IMR-90 (cell line): ENCODE results near the gene GPRC5D. TPM values are rescaled to one million over a fixed set of nuclear protein-coding genes. Genes with fewer than 3 reads are reported as not detected.

Experiments
- ATAC-seq: fragments of 200-7000 bp; cut with Tn5 transposase; 2 replicates; pipeline ENCODE4 v1.9.1; 2020; ENCODE audit warnings: low read depth, mild to moderate bottlenecking, moderate library complexity
- BruUV-seq: library from RNA; stranded (reverse); fragments of 400-500 nt; replicated peaks from 2 replicates; lab custom pipeline; 2021; lab: Mats Ljungman, UMichigan
- CTCF ChIA-PET: fragments of 300-600 bp; formaldehyde crosslinking; extraction: SDS; loops from one replicate; lab custom pipeline; 2021; ENCODE audit warnings: antibody characterized with exemption; lab: Yijun Ruan, JAX
- POLR2A ChIA-PET: fragments of 300-600 bp; sonication (Branson Sonifier 250); formaldehyde crosslinking; loops from one replicate; lab custom pipeline; 2022; ENCODE audit warnings: antibody characterized with exemption; ENCODE audit not compliant: unreplicated experiment; lab: Charles Lee
- DNase-seq: peaks from one replicate; pipeline ENCODE4 v3.0.0; 2013
- H2AFZ ChIP-seq: replicated peaks from 2 replicates; pipeline ENCODE3; 2013; ENCODE audit warnings: low read length, mild to moderate bottlenecking; ENCODE audit not compliant: poor library complexity
- H2AK5ac ChIP-seq: 2 replicates; pipeline ENCODE4 v1.6.1; 2013; ENCODE audit warnings: low read depth, low read length, inconsistent platforms
- H2AK9ac ChIP-seq: replicated peaks from 2 replicates; pipeline ENCODE3; 2013; ENCODE audit warnings: mild to moderate bottlenecking, low read depth, low read length, moderate library complexity; ENCODE audit not compliant: poor library complexity
- H2BK120ac ChIP-seq: 2 replicates; pipeline ENCODE4 v1.6.1; 2013; ENCODE audit warnings: low read depth, low read length, inconsistent platforms
- H2BK15ac ChIP-seq: 3 replicates; pipeline ENCODE4 v1.6.1; 2013; ENCODE audit warnings: low read depth, low read length, inconsistent platforms
- H2BK20ac ChIP-seq: 2 replicates; pipeline ENCODE4 v1.6.1; 2013; ENCODE audit warnings: low read depth, mild to moderate bottlenecking, inconsistent platforms, low read length, moderate library complexity
- H2BK5ac ChIP-seq: 2 replicates; pipeline ENCODE4 v1.6.1; 2013; ENCODE audit warnings: mild to moderate bottlenecking, low read depth, low read length, inconsistent platforms; ENCODE audit not compliant: poor library complexity, severe bottlenecking
- H3K14ac ChIP-seq: replicated peaks from 2 replicates; pipeline ENCODE4 v1.6.1; 2013; ENCODE audit warnings: low read depth, low read length, inconsistent platforms
- H3K18ac ChIP-seq: 2 replicates; pipeline ENCODE4 v1.6.1; 2013; ENCODE audit warnings: low read depth, low read length, control low read depth
- H3K23ac ChIP-seq: 2 replicates; pipeline ENCODE4 v1.6.1; 2013; ENCODE audit warnings: low read depth, low read length, inconsistent platforms
- H3K27ac ChIP-seq: 2 replicates; pipeline ENCODE4 v1.5.1; 2013; ENCODE audit warnings: mild to moderate bottlenecking, control low read depth, low read length; ENCODE audit not compliant: insufficient read depth
- H3K27me3 ChIP-seq: 2 replicates; pipeline ENCODE4 v1.6.1; 2013; ENCODE audit warnings: low read length; ENCODE audit not compliant: control insufficient read depth, insufficient read depth
- H3K36me3 ChIP-seq: 2 replicates; pipeline ENCODE4 v1.6.1; 2013; ENCODE audit warnings: low read length, mixed read lengths; ENCODE audit not compliant: control insufficient read depth, insufficient read depth
- H3K4ac ChIP-seq: 2 replicates; pipeline ENCODE4 v1.6.1; 2013; ENCODE audit warnings: low read depth, low read length, inconsistent platforms
- H3K4me1 ChIP-seq: 2 replicates; pipeline ENCODE4 v1.6.1; 2013; ENCODE audit warnings: low read length, mixed read lengths; ENCODE audit not compliant: control insufficient read depth, insufficient read depth
- H3K4me2 ChIP-seq: 2 replicates; pipeline ENCODE4 v1.6.1; 2013; ENCODE audit warnings: low read depth, mild to moderate bottlenecking, control low read depth, low read length, moderate library complexity
- H3K4me3 ChIP-seq: 2 replicates; pipeline ENCODE4 v1.5.1; 2013; ENCODE audit warnings: low read depth, mild to moderate bottlenecking, control low read depth, low read length, moderate library complexity; ENCODE audit not compliant: insufficient read depth
- H3K56ac ChIP-seq: 2 replicates; pipeline ENCODE4 v1.6.1; 2013; ENCODE audit warnings: low read length, inconsistent platforms; ENCODE audit not compliant: insufficient read depth; ENCODE audit errors: extremely low read depth
- H3K79me1 ChIP-seq, 2 experiments: 2 replicates each; pipeline ENCODE4 v1.6.1; 2013; ENCODE audit warnings: low read length in 2 of 2, inconsistent platforms in 1 of 2, low read depth in 1 of 2
- H3K9ac ChIP-seq: 2 replicates; pipeline ENCODE4 v1.6.1; 2013; ENCODE audit warnings: low read depth, low read length, control low read depth
- H3K9me1 ChIP-seq: 2 replicates; pipeline ENCODE4 v1.6.1; 2013; ENCODE audit warnings: low read length, inconsistent platforms; ENCODE audit not compliant: insufficient read depth
- H3K9me3 ChIP-seq: 2 replicates; pipeline ENCODE4 v1.6.1; 2013; ENCODE audit warnings: low read length; ENCODE audit not compliant: control insufficient read depth, insufficient read depth
- H4K20me1 ChIP-seq: 2 replicates; pipeline ENCODE4 v1.6.1; 2013; ENCODE audit warnings: low read length, inconsistent platforms; ENCODE audit not compliant: insufficient read depth
- H4K5ac ChIP-seq: 2 replicates; pipeline ENCODE4 v1.6.1; 2013; ENCODE audit warnings: mild to moderate bottlenecking, low read depth, low read length, control low read depth
- H4K8ac ChIP-seq, 2 experiments: 2 replicates each; pipeline ENCODE4 v1.6.1; 2013; ENCODE audit warnings: low read depth in 2 of 2, low read length in 2 of 2, control low read depth in 1 of 2, inconsistent platforms in 1 of 2
- H4K91ac ChIP-seq: 2 replicates; pipeline ENCODE4 v1.6.1; 2013; ENCODE audit warnings: low read depth, low read length, inconsistent platforms; ENCODE audit not compliant: insufficient read depth
- BHLHE40 ChIP-seq: fragments of 150-350 bp; IDR thresholded peaks from 2 replicates; pipeline ENCODE4 v1.6.1; 2016; ENCODE audit warnings: mild to moderate bottlenecking, low read depth, low read length
- WGBS, 2 experiments: methylation state at CpG; one replicate each; pipeline versions ENCODE4 v1.1.5 to v1.1.7; 2013; ENCODE audit warnings: missing lambda C conversion rate in 2 of 2; ENCODE audit not compliant: insufficient read length in 1 of 2; ENCODE audit errors: extremely low coverage in 2 of 2; 5-methylcytosine and 5-hydroxymethylcytosine counted together
- dilution Hi-C: fragments of 300-500 bp; cut with HindIII; formaldehyde crosslinking; loops from one replicate; pipeline ENCODE4 v1.14.3; 2018; ENCODE audit warnings: low sequenced_read_pairs; ENCODE audit not compliant: unreplicated experiment
- in situ Hi-C: fragments of 300-500 bp; cut with MboI; formaldehyde crosslinking; loops from 3 replicates; pipeline ENCODE4 v1.14.3; 2019; ENCODE audit warnings: low sequenced_read_pairs, inconsistent platforms, mixed read lengths
- intact Hi-C: fragments of 100-400 bp; cut with micrococcal nuclease; formaldehyde crosslinking; loops from 2 replicates; pipeline ENCODE4 v1.10.0; 2022
- polyA plus RNA-seq, 3 experiments: library from polyadenylated mRNA; depleted of rRNA; stranded (reverse); fragments of >200 nt; gene quantifications; 2 replicates each; pipeline ENCODE4 v1.2.3, GENCODE V29; 2012; ENCODE audit warnings: low replicate concordance in 1 of 3
- total RNA-seq: library from RNA; depleted of rRNA; stranded (reverse); fragments of >200 nt; gene quantifications from 2 replicates; pipeline ENCODE4 v1.2.3, GENCODE V29; 2012

GPRC5D gene
- total and polyA plus RNA-seq, 2 of the 4 experiments (the other 2 are of a cell fraction) = not detected

GRCh38 chr12:12908711-12909110 lies 43.3 kb downstream of the GPRC5D start:
- Histone ChIP-seq H2BK15ac (no peak overlapping the region; the same call in 2 of the 3 replicates), H3K27me3 (no peaks in the 10 kb centered on the region), H3K4ac (no peak overlapping the region), H2AK9ac (no peak overlapping the region), H3K23ac (no peak overlapping the region), H3K56ac (no peak overlapping the region), H3K14ac (no peak overlapping the region), H3K9ac (no peak overlapping the region), H3K4me2 (no peak overlapping the region), H4K91ac (no peak overlapping the region), H4K8ac (no peak overlapping the region), H3K4me3 (no peak overlapping the region), H4K5ac (no peak overlapping the region), H2AK5ac (no peak overlapping the region), H4K20me1 (peaks cover 21% of the 10 kb centered on the region; the same call in 1 of the 2 replicates), H2AFZ (no peak overlapping the region), H2BK120ac (no peak overlapping the region), H3K4me1 (peaks cover 11% of the 10 kb centered on the region), H2BK5ac (no peak overlapping the region), H3K27ac (no peak overlapping the region), H3K9me3 (no peaks in the 10 kb centered on the region), H2BK20ac (no peak overlapping the region), H3K9me1 (peaks cover 22% of the 10 kb centered on the region), H3K18ac (no peak overlapping the region), H3K36me3 (peaks cover 50% of the 10 kb centered on the region), H3K79me1 (peaks cover 28 to 75% of the 10 kb centered on the region in 2 experiments)
- dilution Hi-C loops (no loop called here), in situ Hi-C loops (loop anchor here (25.0 kb wide), 1 partner anchor 629 kb away; no protein-coding TSS in a partner anchor), intact Hi-C loops (no loop called here)
- no peak for ATAC-seq
- WGBS, 2 experiments = 98% methylated on average over 8 of the region's 12 CpGs; no CpG with 5 or more reads in 1 of the 2 experiments
- ChIA-PET POLR2A (no interaction called here), CTCF (no interaction called here)
- TSS peak; percentile 55 for BruUV-seq
- TF ChIP-seq BHLHE40 = no peak
- no peak for DNase-seq
